B cell (primary cell): ENCODE data around the gene UBALD2. TPM values are rescaled to one million over a fixed set of nuclear protein-coding genes. Genes with fewer than 3 reads are reported as not detected.

Source experiments
- ATAC-seq: fragments of 200-7000 bp; cut with Tn5 transposase; one replicate; pipeline ENCODE4 v1.10.0; 2021; ENCODE audit warnings: low read depth, mild to moderate bottlenecking, moderate number of reproducible peaks, moderate library complexity
- CTCF ChIA-PET: fragments of 350-600 bp; sonication (Branson Sonifier 250); formaldehyde crosslinking; loops from one replicate; lab custom pipeline; 2021; ENCODE audit warnings: antibody characterized with exemption, inconsistent platforms; lab: Charles Lee
- POLR2A ChIA-PET: fragments of 350-600 bp; sonication (Branson Sonifier 250); formaldehyde crosslinking; loops from one replicate; lab custom pipeline; 2021; ENCODE audit warnings: antibody characterized with exemption; lab: Charles Lee
- DNase-seq: peaks from one replicate; pipeline ENCODE4 v3.0.0; 2013
- H2AFZ ChIP-seq: 2 replicates; pipeline ENCODE4 v1.6.1; 2012; ENCODE audit warnings: mild to moderate bottlenecking, low read depth, low read length; ENCODE audit not compliant: insufficient read depth, poor library complexity, severe bottlenecking
- H3K27ac ChIP-seq, 2 donors: 1 replicate in 1 of 2; 2 replicates in 1 of 2; pipeline ENCODE4 v1.5.1; 2012 to 2013; ENCODE audit warnings: low read length in 2 of 2, mild to moderate bottlenecking in 2 of 2, moderate library complexity in 1 of 2
- H3K27me3 ChIP-seq, 4 experiments: fragments of 200-600 bp in 1 of 4; sonication (generic) in 1 of 4; replicated peaks in 1 of 4; 1 replicate in 2 of 4; 2 replicates in 2 of 4; pipeline versions ENCODE4 v1.6.1 to v1.7.0; 2013 to 2016; ENCODE audit warnings: low read length in 3 of 4, mild to moderate bottlenecking in 2 of 4, mixed read lengths in 1 of 4, moderate library complexity in 1 of 4; ENCODE audit not compliant: insufficient read depth in 4 of 4, control insufficient read depth in 3 of 4; ENCODE audit errors: control extremely low read depth in 1 of 4
- H3K36me3 ChIP-seq, 2 experiments: replicated peaks in 1 of 2; 1 replicate in 1 of 2; 2 replicates in 1 of 2; pipeline versions ENCODE4 v1.6.1 to v1.7.1; 2013; ENCODE audit warnings: low read length in 1 of 2; ENCODE audit not compliant: insufficient read depth in 2 of 2, control insufficient read depth in 1 of 2; ENCODE audit errors: control extremely low read depth in 1 of 2, extremely low read depth in 1 of 2
- H3K4me1 ChIP-seq, 2 donors: fragments of 200-600 bp in 1 of 2; sonication (generic) in 1 of 2; 1 replicate in 1 of 2; 2 replicates in 1 of 2; pipeline versions ENCODE4 v1.5.1 to v1.6.1; 2013 to 2017; ENCODE audit warnings: low read length in 2 of 2; ENCODE audit not compliant: control insufficient read depth in 2 of 2, insufficient read depth in 2 of 2
- H3K4me2 ChIP-seq: replicated peaks from 2 replicates; pipeline ENCODE3; 2012; ENCODE audit warnings: mild to moderate bottlenecking, low read depth, low read length; ENCODE audit not compliant: poor library complexity, severe bottlenecking
- H3K4me3 ChIP-seq, 5 experiments: fragments of 200-600 bp in 1 of 5; sonication (generic) in 1 of 5; 1 replicate in 3 of 5; 2 replicates in 2 of 5; pipeline versions ENCODE4 v1.5.1 to v1.7.0; 2011 to 2016; ENCODE audit warnings: low read length in 4 of 5, mild to moderate bottlenecking in 4 of 5, low read depth in 2 of 5, control low read depth in 1 of 5, moderate library complexity in 1 of 5; ENCODE audit not compliant: insufficient read depth in 1 of 5; ENCODE audit errors: control extremely low read depth in 1 of 5, extremely low read depth in 1 of 5
- H3K79me2 ChIP-seq: fragments of 200-600 bp; sonication (generic); one replicate; pipeline ENCODE4 v1.6.0; 2016; ENCODE audit warnings: low read length; ENCODE audit not compliant: control insufficient read depth, insufficient read depth
- H3K9ac ChIP-seq: fragments of 200-600 bp; sonication (generic); 2 replicates; pipeline ENCODE4 v1.6.1; 2017; ENCODE audit warnings: mild to moderate bottlenecking, low read length, moderate library complexity
- H3K9me3 ChIP-seq, 3 donors: one replicate each; pipeline versions ENCODE4 v1.6.1 to v1.7.1; 2013; ENCODE audit warnings: low read length in 2 of 3; ENCODE audit not compliant: control insufficient read depth in 2 of 3, insufficient read depth in 1 of 3; ENCODE audit errors: control extremely low read depth in 1 of 3
- H4K20me1 ChIP-seq: 2 replicates; pipeline ENCODE4 v1.6.0; 2012; ENCODE audit warnings: mild to moderate bottlenecking, low read length; ENCODE audit not compliant: insufficient read depth, control insufficient read depth, poor library complexity, severe bottlenecking
- H3K27ac Mint-ChIP-seq: one replicate; pipeline ENCODE4 v1.8.0; 2021; ENCODE audit warnings: mixed read lengths
- H3K27me3 Mint-ChIP-seq: one replicate; pipeline ENCODE4 v1.8.0; 2021; ENCODE audit warnings: mixed read lengths
- H3K4me1 Mint-ChIP-seq: one replicate; pipeline ENCODE4 v1.8.0; 2021; ENCODE audit warnings: mixed read lengths
- H3K4me3 Mint-ChIP-seq: one replicate; pipeline ENCODE4 v1.8.0; 2021; ENCODE audit warnings: mixed read lengths
- H3K9me3 Mint-ChIP-seq: one replicate; pipeline ENCODE4 v1.8.0; 2022; ENCODE audit warnings: mixed read lengths; ENCODE audit not compliant: insufficient read depth
- CTCF ChIP-seq: fragments of 200-600 bp; IDR thresholded peaks from one replicate; pipeline ENCODE4 v1.8.0; 2022; ENCODE audit warnings: antibody characterized with exemption, mild to moderate bottlenecking
- EZH2 ChIP-seq: IDR thresholded peaks from 2 replicates; pipeline ENCODE4 v1.6.1; 2012; ENCODE audit warnings: borderline replicate concordance, low read depth, mild to moderate bottlenecking, moderate library complexity, low read length; ENCODE audit not compliant: insufficient read depth, poor library complexity, severe bottlenecking
- WGBS: methylation state at CpG from one replicate; pipeline ENCODE4 v1.1.5; 2013; ENCODE audit warnings: missing lambda C conversion rate; ENCODE audit not compliant: insufficient coverage; 5-methylcytosine and 5-hydroxymethylcytosine counted together
- intact Hi-C: fragments of 100-400 bp; cut with micrococcal nuclease; formaldehyde crosslinking; loops from one replicate; pipeline ENCODE4 v1.10.0; 2022
- polyA plus RNA-seq: library from polyadenylated mRNA; depleted of rRNA; stranded (reverse); fragments of >200 nt; gene quantifications from 2 replicates; pipeline ENCODE4 v1.2.3, GENCODE V29; 2012
- total RNA-seq, 2 donors: library from RNA; stranded (reverse); fragments of 120-200 nt in 1 of 2; gene quantifications; 1 replicate in 1 of 2; 2 replicates in 1 of 2; pipeline versions ENCODE4 v1.2.3 to v1.2.4, GENCODE V29; 2013 to 2022

The UBALD2 gene
- total and polyA plus RNA-seq, 2 donors (not counting 1 experiment from before 2014, with no cell fraction given): 78.9 to 155 TPM

GRCh38 chr17:76314392-76315227 is 49.5 kb downstream of the UBALD2 start:
- ChIA-PET POLR2A (no interaction called here), CTCF (interaction anchor here (0.9 to 1.8 kb wide), 3 partner anchors 15 to 193 kb away, joined by 3 to 6 read pairs (median 4); no protein-coding TSS in a partner anchor)
- Mint-ChIP-seq H3K27me3 (no peaks in the 10 kb centered on the region), H3K9me3 (no peaks in the 10 kb centered on the region), H3K4me3 (no peak overlapping the region), H3K27ac (no peak overlapping the region), H3K4me1 (no peaks in the 10 kb centered on the region)
- TF ChIP-seq CTCF (no peak), EZH2 (no peak)
- H2AFZ ChIP-seq: no peak overlapping the region
- no peaks in the 10 kb centered on the region for H4K20me1 ChIP-seq
- H3K36me3 ChIP-seq: peaks cover 11 to 27% of the 10 kb centered on the region in 2 experiments
- H3K79me2 ChIP-seq: no peaks in the 10 kb centered on the region
- no peak for DNase-seq
- H3K27me3 ChIP-seq: no peaks in the 10 kb centered on the region
- H3K27ac ChIP-seq: no peak overlapping the region
- H3K9me3 ChIP-seq: no peaks in the 10 kb centered on the region
- ATAC-seq: no peak
- H3K4me2 ChIP-seq: no peak overlapping the region
- no peak overlapping the region for H3K4me3 ChIP-seq
- intact Hi-C loops: no loop called here
- H3K4me1 ChIP-seq: no peaks in the 10 kb centered on the region
- no peak overlapping the region for H3K9ac ChIP-seq
- WGBS: 100% methylated on average over 9 of the region's 15 CpGs

- TF ChIP-seq EZH2 (no peak), CTCF (no peak)
- H3K9me3 Mint-ChIP-seq: no peaks in the 10 kb centered on the region
- no peaks in the 10 kb centered on the region for H3K27me3 Mint-ChIP-seq
- no peaks in the 10 kb centered on the region for H3K4me1 Mint-ChIP-seq
- no peak overlapping the region for H3K27ac Mint-ChIP-seq
- Histone ChIP-seq H3K79me2 (no peaks in the 10 kb centered on the region), H3K4me3 (no peak overlapping the region), H3K27me3 (no peaks in the 10 kb centered on the region), H3K4me2 (no peak overlapping the region), H3K36me3 (peaks cover 9 to 15% of the 10 kb centered on the region in 2 experiments), H2AFZ (no peak overlapping the region), H4K20me1 (no peaks in the 10 kb centered on the region), H3K9me3 (no peaks in the 10 kb centered on the region), H3K4me1 (no peaks in the 10 kb centered on the region), H3K27ac (no peak overlapping the region), H3K9ac (no peak overlapping the region)
- H3K4me3 Mint-ChIP-seq: no peak overlapping the region
- ChIA-PET POLR2A (no interaction called here), CTCF (no interaction called here)
- WGBS: 77% methylated on average over 2 of the region's 2 CpGs
- DNase-seq (no peak), ATAC-seq (no peak)
- intact Hi-C loops: no loop called here
Measured at GRCh38 chr17:76317535-76317934, 52.4 kb downstream of the UBALD2 start.
